Karpas-422 (cell line): Measurements from ENCODE around the gene CROCC. TPM values are rescaled to one million over a fixed set of nuclear protein-coding genes. Genes with fewer than 3 reads are reported as not detected.
"Not testable (repeated sequence)": the region's sequence is repeated elsewhere in the genome, so short reads cannot be mapped to it uniquely, and the experiment has no call there.

ENCODE experiments used
- DNase-seq: peaks from one replicate; pipeline ENCODE4 v3.0.0-alpha.2; 2015
- H2AFZ ChIP-seq: fragments of 200-600 bp; sonication (generic); 2 replicates; pipeline ENCODE4 v1.6.1; 2014; ENCODE audit warnings: antibody characterized with exemption, low read length, mixed read lengths
- H3K27ac ChIP-seq: fragments of 200-600 bp; sonication (generic); 2 replicates; pipeline ENCODE4 v1.5.1; 2014; ENCODE audit warnings: mild to moderate bottlenecking, low read length, moderate library complexity
- H3K27me3 ChIP-seq: fragments of 200-600 bp; sonication (generic); 2 replicates; pipeline ENCODE4 v1.6.1; 2014; ENCODE audit warnings: low read length, mixed read lengths
- H3K36me3 ChIP-seq: fragments of 200-600 bp; sonication (generic); 2 replicates; pipeline ENCODE4 v1.6.1; 2014; ENCODE audit warnings: low read length, mixed read lengths; ENCODE audit not compliant: insufficient read depth
- H3K4me1 ChIP-seq: fragments of 200-600 bp; sonication (generic); 2 replicates; pipeline ENCODE4 v1.6.1; 2014; ENCODE audit warnings: mild to moderate bottlenecking, low read length, mixed read lengths
- H3K4me2 ChIP-seq: fragments of 200-600 bp; sonication (generic); 2 replicates; pipeline ENCODE4 v1.6.1; 2014; ENCODE audit warnings: low read length, low read depth, mild to moderate bottlenecking; ENCODE audit not compliant: poor library complexity, severe bottlenecking
- H3K4me3 ChIP-seq: fragments of 200-600 bp; sonication (generic); 2 replicates; pipeline ENCODE4 v1.5.1; 2014; ENCODE audit warnings: mild to moderate bottlenecking, antibody characterized with exemption, low read length, mixed read lengths
- H3K79me2 ChIP-seq: fragments of 200-600 bp; sonication (generic); 2 replicates; pipeline ENCODE4 v1.6.1; 2014; ENCODE audit warnings: mild to moderate bottlenecking, low read length, mixed read lengths
- H3K9ac ChIP-seq: fragments of 200-600 bp; sonication (generic); 2 replicates; pipeline ENCODE4 v1.6.0; 2014; ENCODE audit warnings: low read length
- H3K9me2 ChIP-seq: fragments of 200-600 bp; sonication (generic), shearing (Covaris generic); replicated peaks from 2 replicates; pipeline ENCODE4 v1.6.0; 2014; ENCODE audit warnings: mild to moderate bottlenecking, low read length, moderate library complexity; ENCODE audit not compliant: insufficient read depth
- H3K9me3 ChIP-seq: fragments of 300-700, 200-600 bp; sonication (generic); 2 replicates; pipeline ENCODE4 v1.6.1; 2014; ENCODE audit warnings: low read length, mixed read lengths
- H4K20me1 ChIP-seq: fragments of 200-600 bp; sonication (generic); 2 replicates; pipeline ENCODE4 v1.6.1; 2014; ENCODE audit warnings: mild to moderate bottlenecking, antibody characterized with exemption, low read length, low read depth; ENCODE audit not compliant: insufficient read depth
- total RNA-seq: library from RNA; depleted of rRNA; stranded (reverse); fragments of >200 nt; shearing (Covaris generic); gene quantifications from 2 replicates; pipeline ENCODE4 v1.2.3, GENCODE V29; 2014; ENCODE audit warnings: low replicate concordance; rRNA removed

Gene CROCC
- 12.1 and 29.1 TPM in 2 replicates for total RNA-seq

DNA sequence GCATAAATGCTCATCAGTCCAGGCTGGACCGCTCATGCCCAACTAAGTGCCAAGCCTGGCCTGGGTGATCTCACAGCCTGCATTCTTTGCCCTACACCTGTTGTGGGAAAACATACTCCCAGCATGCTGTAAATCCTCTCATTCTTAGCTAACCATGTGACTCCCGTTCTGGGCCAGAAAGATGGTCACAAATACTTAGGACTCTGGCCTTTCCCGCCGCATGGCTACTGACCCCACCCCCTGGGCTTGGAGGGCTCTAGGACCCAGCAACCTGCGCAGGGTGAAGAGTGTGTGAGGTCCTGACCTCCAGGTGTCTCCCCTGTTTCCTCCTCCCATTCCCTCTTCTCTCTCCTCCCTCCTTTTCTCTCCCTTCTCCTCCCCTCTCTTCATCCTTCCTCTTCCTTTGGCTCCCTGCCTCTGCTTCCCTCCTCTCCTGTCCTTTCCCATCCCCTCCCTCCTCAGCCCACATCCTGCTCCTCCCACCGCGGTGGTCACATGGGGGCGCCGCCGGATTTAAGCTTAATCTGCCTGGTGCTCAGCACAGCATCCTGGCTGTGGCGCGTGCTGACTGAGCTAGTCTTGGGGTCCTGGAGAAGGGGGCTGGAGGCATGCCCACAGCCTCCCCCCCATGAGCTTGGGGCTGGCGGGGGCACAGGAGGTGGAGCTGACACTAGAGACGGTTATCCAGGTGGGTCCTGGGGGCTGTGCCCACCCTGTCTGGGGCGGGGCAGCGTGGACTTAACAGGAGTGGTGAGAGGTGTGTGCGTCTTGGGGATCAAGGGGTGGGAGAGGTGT is at the start of gene CROCC:
Gene CROCC, plus strand, starts transcription at position 541 of the 795 bp plus-strand sequence. Its CDS starts 88 bp downstream, at position 629.
- H3K27ac ChIP-seq, result no peak within 1 kb of the TSS
- no peaks in the 10 kb centered on the region for H3K9me2 ChIP-seq
- H3K4me3 ChIP-seq, result peak within 1 kb of the TSS; percentile 70
- no peaks in the 10 kb centered on the region for H4K20me1 ChIP-seq
- peak; percentile 83 for DNase-seq
- H3K9ac ChIP-seq, result peak within 1 kb of the TSS; percentile 74
- H3K79me2 ChIP-seq, result peaks cover 7% of the 10 kb centered on the region; the same call in 1 of the 2 replicates
- H2AFZ ChIP-seq, result peak within 1 kb of the TSS; percentile 72
- H3K9me3 ChIP-seq, result no peaks in the 10 kb centered on the region
- no peaks in the 10 kb centered on the region for H3K36me3 ChIP-seq
- peaks cover 17% of the 10 kb centered on the region for H3K4me1 ChIP-seq
- no peaks in the 10 kb centered on the region for H3K27me3 ChIP-seq
- H3K4me2 ChIP-seq, result peak within 1 kb of the TSS; percentile 79

GRCh38 chr1:16872152-16873075 is 49.3 kb upstream of the CROCC start:
- not testable (repeated sequence) for H3K27me3 ChIP-seq, H3K9me3 ChIP-seq, H2AFZ ChIP-seq, H3K36me3 ChIP-seq, H3K79me2 ChIP-seq, H3K4me1 ChIP-seq, H3K4me2 ChIP-seq, H4K20me1 ChIP-seq, H3K9me2 ChIP-seq, H3K4me3 ChIP-seq, H3K27ac ChIP-seq, H3K9ac ChIP-seq
- peak; percentile 31 for DNase-seq

DNA sequence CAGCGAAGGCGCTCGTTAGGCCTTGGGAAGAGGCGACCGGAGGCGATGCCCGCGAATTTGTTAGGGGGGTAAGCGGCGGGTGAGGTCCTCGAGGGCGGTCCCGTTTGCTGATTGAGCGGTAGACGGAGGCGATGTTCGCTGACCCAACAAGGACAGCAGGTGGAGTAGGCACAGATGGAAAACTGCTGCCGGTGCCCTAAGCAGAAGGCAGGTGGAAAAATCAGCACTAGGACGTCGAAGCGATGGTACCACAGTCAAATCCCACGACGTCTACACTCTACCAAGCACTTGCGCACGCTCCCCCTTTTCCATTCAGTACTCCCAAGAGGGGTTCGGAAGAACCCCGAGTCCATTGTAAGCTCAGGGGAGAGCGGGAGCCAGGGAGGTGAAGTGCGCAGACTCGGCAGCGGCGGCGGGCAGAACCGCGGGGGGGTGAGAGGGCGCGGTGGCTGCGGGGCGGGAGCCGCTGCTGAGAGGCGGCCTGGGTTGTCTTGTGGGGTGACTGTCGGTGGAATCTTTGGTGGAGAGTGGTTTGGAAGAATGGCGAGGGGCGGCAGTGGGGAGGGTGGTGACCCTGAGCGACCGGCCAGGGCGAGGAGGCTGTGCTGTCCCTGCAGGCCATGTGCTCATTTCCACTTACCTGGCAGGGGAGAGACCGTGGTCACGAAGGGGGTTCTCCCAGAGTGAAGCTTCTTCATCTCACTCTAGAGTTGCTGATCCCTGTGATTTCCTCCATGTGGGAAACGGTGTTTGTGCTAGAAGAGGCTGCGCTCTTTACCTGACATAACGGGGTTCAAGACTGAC is 48.5 kb upstream of the CROCC start:
- not testable (repeated sequence) for H3K27me3 ChIP-seq, H3K27ac ChIP-seq, H3K9me2 ChIP-seq, H3K9me3 ChIP-seq, H3K36me3 ChIP-seq, H2AFZ ChIP-seq, H3K79me2 ChIP-seq, H3K4me3 ChIP-seq, H3K9ac ChIP-seq, H3K4me2 ChIP-seq, DNase-seq, H3K4me1 ChIP-seq, H4K20me1 ChIP-seq

- not testable (repeated sequence) for DNase-seq, H3K4me3 ChIP-seq, H3K36me3 ChIP-seq, H3K9ac ChIP-seq, H2AFZ ChIP-seq, H3K27ac ChIP-seq, H3K27me3 ChIP-seq, H3K9me2 ChIP-seq, H3K4me1 ChIP-seq, H3K9me3 ChIP-seq, H4K20me1 ChIP-seq, H3K79me2 ChIP-seq, H3K4me2 ChIP-seq
Measured at GRCh38 chr1:16874968-16875765, 46.6 kb upstream of the CROCC start.

DNA sequence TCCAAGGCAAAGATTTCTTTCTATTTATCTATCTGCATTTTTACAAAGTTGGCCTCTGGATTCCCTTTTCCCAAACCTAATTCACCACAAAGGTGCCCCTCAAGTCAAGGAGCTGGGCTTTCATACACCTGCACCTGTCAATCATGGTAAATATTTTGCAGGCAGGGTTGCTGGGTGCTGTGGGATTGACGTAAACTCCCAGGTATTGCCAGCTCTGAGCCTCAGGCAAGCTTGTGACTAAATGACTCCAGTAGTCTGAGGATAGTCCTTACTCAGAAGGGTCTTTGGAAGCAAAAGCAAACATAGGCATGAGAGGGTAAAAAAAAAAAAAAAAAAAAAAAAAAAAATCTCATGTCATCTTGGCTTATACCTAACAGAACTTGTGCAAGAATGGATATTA is 40.0 kb upstream of the CROCC start:
- H3K9ac ChIP-seq, H3K27ac ChIP-seq, H4K20me1 ChIP-seq, H3K36me3 ChIP-seq, H3K79me2 ChIP-seq, H3K4me2 ChIP-seq, H3K4me1 ChIP-seq, H3K9me2 ChIP-seq, H2AFZ ChIP-seq, DNase-seq, H3K9me3 ChIP-seq, H3K4me3 ChIP-seq, H3K27me3 ChIP-seq: not testable (repeated sequence)

GRCh38 chr1:16882986-16883385 is 38.7 kb upstream of the CROCC start:
- Histone ChIP-seq H3K27ac (no peak overlapping the region), H3K4me1 (no peaks in the 10 kb centered on the region), H3K9me3 (no peaks in the 10 kb centered on the region), H4K20me1 (no peaks in the 10 kb centered on the region), H2AFZ (no peak overlapping the region), H3K4me2 (no peak overlapping the region), H3K9me2 (no peaks in the 10 kb centered on the region), H3K9ac (no peak overlapping the region), H3K79me2 (no peaks in the 10 kb centered on the region), H3K27me3 (no peaks in the 10 kb centered on the region), H3K36me3 (no peaks in the 10 kb centered on the region), H3K4me3 (no peak overlapping the region)
- DNase-seq, result no peak

DNA sequence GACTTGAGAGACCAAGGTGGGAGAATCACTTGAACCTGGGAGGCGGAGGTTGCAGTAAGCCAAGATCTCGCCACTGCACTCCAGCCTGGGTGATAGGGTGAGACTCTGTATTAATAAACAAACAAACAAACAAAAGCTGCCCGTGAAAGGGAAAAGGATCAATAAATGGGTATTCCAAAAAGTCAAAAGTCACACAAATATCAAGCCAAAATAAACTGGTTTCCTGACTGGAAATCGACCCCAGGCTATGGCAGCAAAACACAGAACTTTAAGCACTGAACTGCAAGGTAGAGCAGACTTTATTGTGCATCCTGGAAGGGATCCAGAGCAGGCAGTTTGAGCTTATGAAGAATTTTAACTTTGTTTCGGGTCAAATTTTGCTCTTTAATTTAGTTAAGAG is 37.2 kb upstream of the CROCC start:
- not testable (repeated sequence) for H3K36me3 ChIP-seq, H3K9me2 ChIP-seq, H3K4me1 ChIP-seq, H3K27me3 ChIP-seq, H4K20me1 ChIP-seq, H3K4me3 ChIP-seq, H3K9me3 ChIP-seq, H3K9ac ChIP-seq, H3K27ac ChIP-seq, H3K4me2 ChIP-seq, DNase-seq, H2AFZ ChIP-seq, H3K79me2 ChIP-seq
